ENCODE results near the gene ESR1.
A peak's percentile ranks its signal among the peaks of the same experiment; 100 is the strongest.

The ESR1 gene

DNA sequence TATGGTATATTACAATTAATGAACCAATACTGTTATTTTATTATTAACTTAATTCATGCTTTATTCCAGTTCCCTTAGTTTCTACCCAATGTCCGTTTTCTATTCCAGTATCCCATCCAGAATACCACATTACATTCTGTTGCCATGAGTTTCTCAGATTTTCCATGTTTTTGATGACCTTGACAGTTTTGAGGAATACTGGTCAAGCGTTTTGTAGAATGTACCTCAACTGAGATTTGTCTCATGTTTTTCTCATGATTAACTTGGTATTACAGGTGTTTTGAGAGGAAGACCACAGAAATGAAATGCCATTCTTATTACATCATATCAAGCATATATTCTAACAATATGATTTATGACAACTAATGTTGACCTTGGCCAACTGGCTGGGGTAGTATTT, 23.8 kb upstream of the ESR1 start:
- Histone ChIP-seq H3K27me3 (ENCODE audit: control insufficient read depth, insufficient read depth, low read length) (no peaks in the 10 kb centered on the region), H3K4me1 (ENCODE audit: control insufficient read depth, insufficient read depth, low read length) (no peaks in the 10 kb centered on the region), H3K9me3 (ENCODE audit: control insufficient read depth, insufficient read depth, low read length) (no peaks in the 10 kb centered on the region), H3K27ac (ENCODE audit: low read length) (no peak overlapping the region), H3K36me3 (ENCODE audit: control insufficient read depth, insufficient read depth, low read length) (no peaks in the 10 kb centered on the region), H3K4me3 (ENCODE audit: low read length) (no peak overlapping the region)
- WGBS (ENCODE audit: insufficient coverage, insufficient read length), result no CpG with 5 or more reads among the region's 2 CpGs
- DNase-seq (ENCODE audit: low read depth, low spot score), result no peak

- DNase-seq (ENCODE audit: low read depth, low spot score), result no peak
- no peak overlapping the region for H3K27ac ChIP-seq (ENCODE audit: low read length)
- no peak overlapping the region for H3K4me3 ChIP-seq (ENCODE audit: low read length)
- H3K4me1 ChIP-seq (ENCODE audit: control insufficient read depth, insufficient read depth, low read length), result no peaks in the 10 kb centered on the region
- H3K27me3 ChIP-seq (ENCODE audit: control insufficient read depth, insufficient read depth, low read length), result no peaks in the 10 kb centered on the region
- H3K9me3 ChIP-seq (ENCODE audit: control insufficient read depth, insufficient read depth, low read length), result no peaks in the 10 kb centered on the region
- no peaks in the 10 kb centered on the region for H3K36me3 ChIP-seq (ENCODE audit: control insufficient read depth, insufficient read depth, low read length)
These were observed 22.9 kb upstream of the ESR1 start for GRCh38 chr6:151784441-151785214.

DNA sequence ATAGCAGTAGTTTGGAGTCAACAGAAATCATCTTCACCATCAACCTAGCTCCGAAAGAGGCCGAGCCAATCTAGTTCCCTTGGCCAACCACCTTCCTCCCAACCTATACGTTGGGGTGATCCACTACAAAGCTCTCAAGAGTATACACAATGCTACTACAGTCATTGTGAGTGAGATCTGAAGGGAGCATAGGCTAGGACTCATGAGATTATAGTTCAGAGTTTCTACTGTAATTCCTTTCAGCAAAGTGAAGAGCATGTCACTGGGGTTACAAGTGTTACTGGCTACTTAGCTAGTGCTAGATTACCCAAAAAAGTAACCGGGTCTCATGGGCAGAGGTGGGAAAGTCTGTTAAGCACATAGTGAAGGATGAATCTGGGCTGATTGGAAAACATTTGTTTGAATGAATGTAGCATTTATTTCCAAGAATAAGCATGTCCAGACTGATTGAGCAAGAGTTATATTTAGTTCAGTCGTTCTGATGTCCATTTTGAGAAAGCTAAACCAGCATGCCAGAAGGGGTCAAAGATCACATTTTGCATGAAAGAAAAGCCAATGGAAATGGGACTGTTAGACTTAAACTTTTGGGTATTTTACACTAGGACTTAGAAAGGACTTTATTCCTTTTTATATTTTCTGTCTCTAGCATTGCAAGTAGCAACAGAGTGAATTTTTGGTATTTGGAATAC, 10.5 kb upstream of the ESR1 start:
- no peaks in the 10 kb centered on the region for H3K9me3 ChIP-seq (ENCODE audit: control insufficient read depth, insufficient read depth, low read length)
- H3K27ac ChIP-seq (ENCODE audit: low read length), result no peak overlapping the region
- H3K4me1 ChIP-seq (ENCODE audit: control insufficient read depth, insufficient read depth, low read length), result no peaks in the 10 kb centered on the region
- H3K36me3 ChIP-seq (ENCODE audit: control insufficient read depth, insufficient read depth, low read length), result no peaks in the 10 kb centered on the region
- no peak for DNase-seq (ENCODE audit: low read depth, low spot score)
- WGBS (ENCODE audit: insufficient coverage, insufficient read length), result no CpG with 5 or more reads among the region's 5 CpGs
- H3K4me3 ChIP-seq (ENCODE audit: low read length), result no peak overlapping the region
- no peaks in the 10 kb centered on the region for H3K27me3 ChIP-seq (ENCODE audit: control insufficient read depth, insufficient read depth, low read length)

DNA sequence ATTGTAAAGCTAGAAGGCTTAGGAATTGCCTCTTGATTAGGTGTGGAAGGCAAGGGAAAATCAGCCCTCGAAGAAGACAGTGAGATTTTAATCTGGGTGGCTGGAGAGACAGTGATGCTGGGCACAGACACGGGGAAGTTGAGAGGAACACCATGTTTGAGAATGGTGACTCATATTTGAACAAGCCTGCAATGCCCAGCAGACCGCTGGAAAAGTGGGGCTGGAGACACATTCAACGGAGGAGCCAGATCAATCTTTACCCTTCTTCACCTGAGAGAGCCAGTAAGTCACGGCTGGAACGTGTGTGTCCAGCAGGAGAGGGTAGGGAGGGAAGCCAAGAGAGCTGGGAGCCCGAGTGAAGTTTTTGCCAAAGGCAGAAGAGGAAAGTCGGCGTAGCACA, 3.7 kb upstream of the ESR1 start:
- WGBS (ENCODE audit: insufficient coverage, insufficient read length), result no CpG with 5 or more reads among the region's 9 CpGs
- H3K4me1 ChIP-seq (ENCODE audit: control insufficient read depth, insufficient read depth, low read length), result no peaks in the 10 kb centered on the region
- no peaks in the 10 kb centered on the region for H3K9me3 ChIP-seq (ENCODE audit: control insufficient read depth, insufficient read depth, low read length)
- no peak for DNase-seq (ENCODE audit: low read depth, low spot score)
- no peak overlapping the region for H3K27ac ChIP-seq (ENCODE audit: low read length)
- no peaks in the 10 kb centered on the region for H3K36me3 ChIP-seq (ENCODE audit: control insufficient read depth, insufficient read depth, low read length)
- H3K27me3 ChIP-seq (ENCODE audit: control insufficient read depth, insufficient read depth, low read length), result peaks cover 15% of the 10 kb centered on the region
- H3K4me3 ChIP-seq (ENCODE audit: low read length), result no peak overlapping the region

- Histone ChIP-seq H3K4me1 (ENCODE audit: control insufficient read depth, insufficient read depth, low read length) (no peaks in the 10 kb centered on the region), H3K27ac (ENCODE audit: low read length) (no peak overlapping the region), H3K27me3 (ENCODE audit: control insufficient read depth, insufficient read depth, low read length) (peaks cover 24% of the 10 kb centered on the region), H3K9me3 (ENCODE audit: control insufficient read depth, insufficient read depth, low read length) (no peaks in the 10 kb centered on the region), H3K4me3 (ENCODE audit: low read length) (no peak overlapping the region), H3K36me3 (ENCODE audit: control insufficient read depth, insufficient read depth, low read length) (no peaks in the 10 kb centered on the region)
- WGBS (ENCODE audit: insufficient coverage, insufficient read length), result no CpG with 5 or more reads among the region's 11 CpGs
- DNase-seq (ENCODE audit: low read depth, low spot score), result no peak
These were observed 2.7 kb upstream of the ESR1 start for GRCh38 chr6:151804585-151805285.

DNA sequence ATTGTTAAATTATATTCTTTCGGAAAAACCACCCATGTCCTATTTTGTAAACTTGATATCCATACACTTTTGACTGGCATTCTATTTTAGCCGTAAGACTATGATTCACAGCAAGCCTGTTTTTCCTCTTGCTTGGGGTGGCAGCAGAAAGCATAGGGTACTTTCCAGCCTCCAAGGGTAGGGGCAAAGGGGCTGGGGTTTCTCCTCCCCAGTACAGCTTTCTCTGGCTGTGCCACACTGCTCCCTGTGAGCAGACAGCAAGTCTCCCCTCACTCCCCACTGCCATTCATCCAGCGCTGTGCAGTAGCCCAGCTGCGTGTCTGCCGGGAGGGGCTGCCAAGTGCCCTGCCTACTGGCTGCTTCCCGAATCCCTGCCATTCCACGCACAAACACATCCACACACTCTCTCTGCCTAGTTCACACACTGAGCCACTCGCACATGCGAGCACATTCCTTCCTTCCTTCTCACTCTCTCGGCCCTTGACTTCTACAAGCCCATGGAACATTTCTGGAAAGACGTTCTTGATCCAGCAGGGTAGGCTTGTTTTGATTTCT, 2.1 kb upstream of the ESR1 start:
- H3K9me3 ChIP-seq (ENCODE audit: control insufficient read depth, insufficient read depth, low read length), result no peaks in the 10 kb centered on the region
- DNase-seq (ENCODE audit: low read depth, low spot score), result no peak
- WGBS (ENCODE audit: insufficient coverage, insufficient read length), result no CpG with 5 or more reads among the region's 11 CpGs
- no peak overlapping the region for H3K27ac ChIP-seq (ENCODE audit: low read length)
- H3K27me3 ChIP-seq (ENCODE audit: control insufficient read depth, insufficient read depth, low read length), result peaks cover 24% of the 10 kb centered on the region
- no peak overlapping the region for H3K4me3 ChIP-seq (ENCODE audit: low read length)
- no peaks in the 10 kb centered on the region for H3K36me3 ChIP-seq (ENCODE audit: control insufficient read depth, insufficient read depth, low read length)
- no peaks in the 10 kb centered on the region for H3K4me1 ChIP-seq (ENCODE audit: control insufficient read depth, insufficient read depth, low read length)

- Histone ChIP-seq H3K9me3 (ENCODE audit: control insufficient read depth, insufficient read depth, low read length) (no peaks in the 10 kb centered on the region), H3K4me3 (ENCODE audit: low read length) (peak overlapping the region; percentile 51; the same call in 1 of the 2 replicates), H3K36me3 (ENCODE audit: control insufficient read depth, insufficient read depth, low read length) (no peaks in the 10 kb centered on the region), H3K27ac (ENCODE audit: low read length) (no peak overlapping the region), H3K27me3 (ENCODE audit: control insufficient read depth, insufficient read depth, low read length) (peaks cover 24% of the 10 kb centered on the region), H3K4me1 (ENCODE audit: control insufficient read depth, insufficient read depth, low read length) (no peaks in the 10 kb centered on the region)
- WGBS (ENCODE audit: insufficient coverage, insufficient read length), result no CpG with 5 or more reads among the region's 20 CpGs
- no peak for DNase-seq (ENCODE audit: low read depth, low spot score)
These were observed 547 bp upstream of the ESR1 start for GRCh38 chr6:151806757-151807512.

GRCh38 chr6:151808371-151809241, 1.1 kb downstream of the ESR1 start:
- no CpG with 5 or more reads among the region's 60 CpGs for WGBS (ENCODE audit: insufficient coverage, insufficient read length)
- H3K4me3 ChIP-seq (ENCODE audit: low read length), result peak overlapping the region; percentile 51; the same call in 1 of the 2 replicates
- no peaks in the 10 kb centered on the region for H3K9me3 ChIP-seq (ENCODE audit: control insufficient read depth, insufficient read depth, low read length)
- H3K4me1 ChIP-seq (ENCODE audit: control insufficient read depth, insufficient read depth, low read length), result no peaks in the 10 kb centered on the region
- H3K27ac ChIP-seq (ENCODE audit: low read length), result no peak overlapping the region
- no peaks in the 10 kb centered on the region for H3K36me3 ChIP-seq (ENCODE audit: control insufficient read depth, insufficient read depth, low read length)
- DNase-seq (ENCODE audit: low read depth, low spot score), result no peak
- H3K27me3 ChIP-seq (ENCODE audit: control insufficient read depth, insufficient read depth, low read length), result peaks cover 24% of the 10 kb centered on the region

- no peak for DNase-seq (ENCODE audit: low read depth, low spot score)
- H3K4me3 ChIP-seq (ENCODE audit: low read length), result no peak overlapping the region
- no peak overlapping the region for H3K27ac ChIP-seq (ENCODE audit: low read length)
- H3K36me3 ChIP-seq (ENCODE audit: control insufficient read depth, insufficient read depth, low read length), result no peaks in the 10 kb centered on the region
- H3K9me3 ChIP-seq (ENCODE audit: control insufficient read depth, insufficient read depth, low read length), result no peaks in the 10 kb centered on the region
- H3K27me3 ChIP-seq (ENCODE audit: control insufficient read depth, insufficient read depth, low read length), result peaks cover 24% of the 10 kb centered on the region
- no peaks in the 10 kb centered on the region for H3K4me1 ChIP-seq (ENCODE audit: control insufficient read depth, insufficient read depth, low read length)
- no CpG with 5 or more reads among the region's 2 CpGs for WGBS (ENCODE audit: insufficient coverage, insufficient read length)
These were observed 3.6 kb downstream of the ESR1 start for GRCh38 chr6:151811081-151811480.

Data from iPS DF 6.9 (cell line).